Mammary microvascular endothelial cell (primary cell): ENCODE data around the gene ZNF814. TPM values are rescaled to one million over a fixed set of nuclear protein-coding genes. Genes with fewer than 3 reads are reported as not detected.

Experiments used
- total RNA-seq: library from RNA; depleted of rRNA; stranded (reverse); fragments of >200 nt; gene quantifications from 2 replicates; pipeline ENCODE4 v1.2.3, GENCODE V29; 2015

ZNF814 gene
- total RNA-seq: 4.9 and 6.5 TPM in 2 replicates

GRCh38 chr19:57888560-57889231 is at the start of gene ZNF814:
Gene ZNF814 (minus strand): TSS chr19:57889037. CDS start chr19:57888802, 235 bp downstream.

GRCh38 chr19:57934820-57935665 is 46.2 kb upstream of the ZNF814 start, which contains the start of gene ZNF418:
Gene ZNF418 (minus strand): TSS chr19:57935402. CDS start chr19:57933822, 1,580 bp downstream.

GRCh38 chr19:57916168-57916995 is 27.5 kb upstream of the ZNF814 start, which contains the start of gene ZNF417:
Gene ZNF417 (minus strand): TSS chr19:57916592. CDS start chr19:57916411, 181 bp downstream.

GRCh38 chr19:57849666-57850473 is 39.0 kb downstream of the ZNF814 start, which contains the start of gene ZNF587:
Gene ZNF587 (plus strand): TSS chr19:57849859. CDS start chr19:57850039, 180 bp downstream.

GRCh38 chr19:57830071-57830602 is 58.7 kb downstream of the ZNF814 start, which contains the start of gene ZNF587B:
Gene ZNF587B (plus strand): TSS chr19:57830299. CDS start chr19:57830529, 230 bp downstream.

GRCh38 chr19:57814505-57815246 is 74.2 kb downstream of the ZNF814 start, which contains the start of gene ZNF552:
Gene ZNF552 (minus strand): TSS chr19:57814913. CDS start chr19:57814743, 170 bp downstream.

Other genes starting within 250 kb of the ZNF814 start
- not detected in 2 replicates for gene ZSCAN4, start 220.1 kb downstream of the ZNF814 start, total RNA-seq
- gene ZNF551, start 207.1 kb downstream of the ZNF814 start, total RNA-seq: 4.1 and 5.2 TPM in 2 replicates
- gene ZNF154, start 179.8 kb downstream of the ZNF814 start, total RNA-seq: 0.33 and 0.34 TPM in 2 replicates
- 2.6 and 3.1 TPM in 2 replicates for gene ZNF671, start 161.4 kb downstream of the ZNF814 start, total RNA-seq
- gene ZNF776, start 142.2 kb downstream of the ZNF814 start, total RNA-seq: 7.9 and 14.7 TPM in 2 replicates
- 4.8 and 5.1 TPM in 2 replicates for gene ZNF586, start 119.4 kb downstream of the ZNF814 start, total RNA-seq
- gene ZNF552, start 74.1 kb downstream of the ZNF814 start, total RNA-seq: 4.7 and 7.6 TPM in 2 replicates
- 10.1 TPM in 2 replicates for gene ZNF587B, start 58.7 kb downstream of the ZNF814 start, total RNA-seq
- 10.1 and 13.0 TPM in 2 replicates for gene ZNF587, start 39.2 kb downstream of the ZNF814 start, total RNA-seq
- 3.1 and 5.5 TPM in 2 replicates for gene ZNF417, start 27.6 kb upstream of the ZNF814 start, total RNA-seq
- gene ZNF418, start 46.4 kb upstream of the ZNF814 start, total RNA-seq: 0.40 and 2.2 TPM in 2 replicates
- gene ZNF256, start 58.7 kb upstream of the ZNF814 start, total RNA-seq: 1.7 and 3.0 TPM in 2 replicates
- 0.13 TPM in 1 of 2 replicates, not detected in the other for gene C19orf18, start 85.5 kb upstream of the ZNF814 start, total RNA-seq
- 5.5 and 11.5 TPM in 2 replicates for gene ZNF606, start 113.8 kb upstream of the ZNF814 start, total RNA-seq
- not detected in 2 replicates for gene ZSCAN1, start 145.0 kb upstream of the ZNF814 start, total RNA-seq
- gene ZNF135, start 170.2 kb upstream of the ZNF814 start, total RNA-seq: 0.93 and 0.94 TPM in 2 replicates
- gene ZSCAN18, start 209.2 kb upstream of the ZNF814 start, total RNA-seq: 19.2 and 20.1 TPM in 2 replicates